ENCODE results near the gene HSD17B12. TPM values are rescaled to one million over a fixed set of nuclear protein-coding genes. Genes with fewer than 3 reads are reported as not detected.

The HSD17B12 gene
- total RNA-seq, 1 donor from 2014 or later: 84.7 TPM

DNA sequence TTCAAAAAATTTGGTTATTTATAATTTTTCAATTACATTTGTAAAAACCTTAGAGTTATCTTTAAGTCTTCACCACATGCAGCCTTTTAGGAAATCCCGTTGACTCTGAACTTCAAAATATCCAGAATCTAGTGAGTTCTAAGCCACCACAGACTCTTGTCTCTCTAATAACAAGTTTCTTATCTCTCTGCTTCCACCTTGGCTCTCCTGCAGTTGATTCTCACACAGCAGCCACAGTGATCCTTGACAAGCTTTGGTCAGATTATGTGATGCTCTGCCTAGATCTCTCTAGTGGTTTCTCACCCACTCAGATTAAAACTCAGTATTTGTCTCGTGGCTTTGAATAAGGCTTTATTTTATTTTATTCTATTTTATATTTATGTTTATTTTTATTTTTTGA is 8.6 kb downstream of the HSD17B12 start:
- Histone ChIP-seq H3K4me3 (ENCODE audit: low read depth, low read length) (no peak overlapping the region), H3K36me3 (ENCODE audit: control insufficient read depth, insufficient read depth, low read length) (no peaks in the 10 kb centered on the region), H3K27me3 (ENCODE audit: control insufficient read depth, insufficient read depth, low read length) (no peaks in the 10 kb centered on the region)
- TF ChIP-seq, protein P1, sequence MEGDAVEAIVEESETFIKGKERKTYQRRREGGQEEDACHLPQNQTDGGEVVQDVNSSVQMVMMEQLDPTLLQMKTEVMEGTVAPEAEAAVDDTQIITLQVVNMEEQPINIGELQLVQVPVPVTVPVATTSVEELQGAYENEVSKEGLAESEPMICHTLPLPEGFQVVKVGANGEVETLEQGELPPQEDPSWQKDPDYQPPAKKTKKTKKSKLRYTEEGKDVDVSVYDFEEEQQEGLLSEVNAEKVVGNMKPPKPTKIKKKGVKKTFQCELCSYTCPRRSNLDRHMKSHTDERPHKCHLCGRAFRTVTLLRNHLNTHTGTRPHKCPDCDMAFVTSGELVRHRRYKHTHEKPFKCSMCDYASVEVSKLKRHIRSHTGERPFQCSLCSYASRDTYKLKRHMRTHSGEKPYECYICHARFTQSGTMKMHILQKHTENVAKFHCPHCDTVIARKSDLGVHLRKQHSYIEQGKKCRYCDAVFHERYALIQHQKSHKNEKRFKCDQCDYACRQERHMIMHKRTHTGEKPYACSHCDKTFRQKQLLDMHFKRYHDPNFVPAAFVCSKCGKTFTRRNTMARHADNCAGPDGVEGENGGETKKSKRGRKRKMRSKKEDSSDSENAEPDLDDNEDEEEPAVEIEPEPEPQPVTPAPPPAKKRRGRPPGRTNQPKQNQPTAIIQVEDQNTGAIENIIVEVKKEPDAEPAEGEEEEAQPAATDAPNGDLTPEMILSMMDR (IDR thresholded peaks at IDR 0.05; ENCODE audit: insufficient read depth, low read length, poor library complexity, severe bottlenecking): no peak
- no peak for DNase-seq (ENCODE audit: low read depth)

DNA sequence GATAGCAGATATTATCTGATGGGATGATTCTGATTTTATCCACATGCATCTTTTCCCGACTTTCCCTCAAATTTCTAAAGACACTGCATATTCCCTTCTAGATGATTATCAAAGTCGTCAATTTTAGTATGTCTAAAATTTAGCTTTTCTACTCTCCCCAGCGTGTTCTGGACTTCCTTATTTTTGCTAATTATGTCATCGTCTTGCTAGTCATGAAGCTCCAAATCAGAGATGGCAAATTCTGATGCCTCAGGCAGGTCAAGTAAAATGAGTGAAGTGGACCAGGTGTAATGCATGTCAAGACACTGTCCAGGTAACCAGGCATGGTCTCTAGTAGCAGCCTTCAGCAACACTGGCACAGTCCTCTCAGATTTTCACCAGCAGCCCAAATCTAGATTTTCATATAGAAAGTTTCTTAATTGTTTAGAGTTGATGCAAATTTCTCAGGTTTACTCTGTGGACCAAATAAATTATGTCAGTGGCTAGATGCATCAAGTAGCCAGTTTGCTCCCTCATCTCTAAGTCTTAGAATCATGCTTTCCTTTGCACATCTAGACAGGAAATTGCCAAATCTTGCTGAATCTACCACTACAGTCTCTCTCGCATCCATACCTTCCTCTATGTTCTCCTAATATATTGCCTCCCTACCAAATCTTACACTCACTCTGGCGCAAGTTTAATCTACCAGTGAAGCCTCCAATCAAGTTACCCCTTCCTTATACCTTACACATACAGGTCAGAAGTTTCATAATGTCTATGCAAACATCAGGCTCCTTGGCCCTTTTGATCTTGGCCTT is 10.6 kb downstream of the HSD17B12 start:
- Histone ChIP-seq H3K36me3 (ENCODE audit: control insufficient read depth, insufficient read depth, low read length) (no peaks in the 10 kb centered on the region), H3K4me3 (ENCODE audit: low read depth, low read length) (no peak overlapping the region), H3K27me3 (ENCODE audit: control insufficient read depth, insufficient read depth, low read length) (no peaks in the 10 kb centered on the region)
- TF ChIP-seq, protein P1 (IDR thresholded peaks at IDR 0.05; ENCODE audit: insufficient read depth, low read length, poor library complexity, severe bottlenecking): no peak
- no peak for DNase-seq (ENCODE audit: low read depth)

- no peaks in the 10 kb centered on the region for H3K27me3 ChIP-seq (ENCODE audit: control insufficient read depth, insufficient read depth, low read length)
- no peak for DNase-seq (ENCODE audit: low read depth)
- H3K36me3 ChIP-seq (ENCODE audit: control insufficient read depth, insufficient read depth, low read length): no peaks in the 10 kb centered on the region
- no peak overlapping the region for H3K4me3 ChIP-seq (ENCODE audit: low read depth, low read length)
- TF ChIP-seq, protein P1 (IDR thresholded peaks at IDR 0.05; ENCODE audit: insufficient read depth, low read length, poor library complexity, severe bottlenecking): no peak
Observed at GRCh38 chr11:43691806-43692205, 11.3 kb downstream of the HSD17B12 start.

DNA sequence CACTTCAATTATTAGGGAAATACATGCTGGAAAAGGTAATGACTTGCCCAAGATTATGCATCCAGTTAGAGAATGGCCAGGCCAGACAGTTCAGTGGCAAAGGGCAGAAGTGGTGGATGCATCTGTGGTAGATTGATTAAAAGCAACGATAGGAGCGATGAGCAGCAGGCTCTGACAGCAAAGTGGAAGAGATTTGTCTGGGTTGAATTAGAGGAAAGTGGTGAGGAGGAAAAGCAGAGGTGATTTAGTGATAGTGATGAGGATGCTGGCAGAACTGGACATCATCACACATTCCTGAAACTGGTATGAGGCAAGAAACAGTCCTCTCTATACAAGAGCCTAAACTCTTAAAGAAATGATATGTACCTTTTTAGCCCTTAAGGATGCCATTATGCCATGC is 12.5 kb downstream of the HSD17B12 start:
- H3K36me3 ChIP-seq (ENCODE audit: control insufficient read depth, insufficient read depth, low read length): no peaks in the 10 kb centered on the region
- no peak overlapping the region for H3K4me3 ChIP-seq (ENCODE audit: low read depth, low read length)
- no peak for DNase-seq (ENCODE audit: low read depth)
- H3K27me3 ChIP-seq (ENCODE audit: control insufficient read depth, insufficient read depth, low read length): no peaks in the 10 kb centered on the region
- TF ChIP-seq, protein P1 (IDR thresholded peaks at IDR 0.05; ENCODE audit: insufficient read depth, low read length, poor library complexity, severe bottlenecking): no peak

- no peak for DNase-seq (ENCODE audit: low read depth)
- Histone ChIP-seq H3K4me3 (ENCODE audit: low read depth, low read length) (no peak overlapping the region), H3K27me3 (ENCODE audit: control insufficient read depth, insufficient read depth, low read length) (no peaks in the 10 kb centered on the region), H3K36me3 (ENCODE audit: control insufficient read depth, insufficient read depth, low read length) (no peaks in the 10 kb centered on the region)
- TF ChIP-seq, protein P1 (IDR thresholded peaks at IDR 0.05; ENCODE audit: insufficient read depth, low read length, poor library complexity, severe bottlenecking): no peak
Observed at GRCh38 chr11:43693731-43694130, 13.2 kb downstream of the HSD17B12 start.

- DNase-seq (ENCODE audit: low read depth): no peak
- TF ChIP-seq, protein P1 (IDR thresholded peaks at IDR 0.05; ENCODE audit: insufficient read depth, low read length, poor library complexity, severe bottlenecking): no peak
- Histone ChIP-seq H3K36me3 (ENCODE audit: control insufficient read depth, insufficient read depth, low read length) (no peaks in the 10 kb centered on the region), H3K4me3 (ENCODE audit: low read depth, low read length) (no peak overlapping the region), H3K27me3 (ENCODE audit: control insufficient read depth, insufficient read depth, low read length) (no peaks in the 10 kb centered on the region)
Observed at GRCh38 chr11:43694477-43694876, 13.9 kb downstream of the HSD17B12 start.
